Fibroblast of lung (primary cell): ENCODE results near the gene AKIP1. TPM values are rescaled to one million over a fixed set of nuclear protein-coding genes. Genes with fewer than 3 reads are reported as not detected.

Experiments used
- DNase-seq, 2 donors: peaks; one replicate each; pipeline versions ENCODE4 v3.0.0 to v3.0.0-alpha.2; 2010; ENCODE audit warnings: low read depth in 2 of 2
- H2AFZ ChIP-seq: 2 replicates; pipeline ENCODE4 v1.5.1; 2012; ENCODE audit warnings: low read length, control low read depth, inconsistent platforms
- H3K27ac ChIP-seq: 2 replicates; pipeline ENCODE4 v1.5.1; 2011; ENCODE audit warnings: low read length, control low read depth; ENCODE audit not compliant: insufficient read depth
- H3K27me3 ChIP-seq: 2 replicates; pipeline ENCODE4 v1.5.1; 2011; ENCODE audit warnings: mild to moderate bottlenecking, low read length; ENCODE audit not compliant: control insufficient read depth, insufficient read depth
- H3K36me3 ChIP-seq: 2 replicates; pipeline ENCODE4 v1.5.1; 2011; ENCODE audit warnings: low read length; ENCODE audit not compliant: control insufficient read depth, insufficient read depth
- H3K4me1 ChIP-seq: 2 replicates; pipeline ENCODE4 v1.5.1; 2011; ENCODE audit warnings: low read length; ENCODE audit not compliant: control insufficient read depth, insufficient read depth; ENCODE audit errors: extremely low read depth
- H3K4me2 ChIP-seq: 2 replicates; pipeline ENCODE4 v1.5.1; 2011; ENCODE audit warnings: low read length, control low read depth; ENCODE audit not compliant: insufficient read depth; ENCODE audit errors: extremely low read depth
- H3K4me3 ChIP-seq, 4 experiments: fragments of 200-600 bp in 1 of 4; sonication (generic) in 1 of 4; replicated peaks in 1 of 4; 2 replicates each; pipeline ENCODE4 v1.5.1; 2011 to 2016; ENCODE audit warnings: low read length in 4 of 4, low read depth in 3 of 4, mild to moderate bottlenecking in 3 of 4, control low read depth in 2 of 4, inconsistent platforms in 1 of 4, mixed read lengths in 1 of 4; ENCODE audit not compliant: insufficient read depth in 1 of 4; ENCODE audit errors: control extremely low read depth in 1 of 4
- H3K79me2 ChIP-seq: 2 replicates; pipeline ENCODE4 v1.5.1; 2012; ENCODE audit warnings: mild to moderate bottlenecking, low read length, inconsistent platforms; ENCODE audit not compliant: control insufficient read depth, insufficient read depth
- H3K9ac ChIP-seq: 2 replicates; pipeline ENCODE4 v1.5.1; 2011; ENCODE audit warnings: mild to moderate bottlenecking, low read length, control low read depth; ENCODE audit not compliant: insufficient read depth
- H3K9me3 ChIP-seq: 2 replicates; pipeline ENCODE4 v1.5.1; 2012; ENCODE audit warnings: low read depth, low read length; ENCODE audit not compliant: control insufficient read depth, insufficient read depth
- H4K20me1 ChIP-seq: 2 replicates; pipeline ENCODE4 v1.5.1; 2011; ENCODE audit warnings: low read length; ENCODE audit not compliant: control insufficient read depth, insufficient read depth; ENCODE audit errors: extremely low read depth
- EZH2 ChIP-seq: IDR thresholded peaks from 2 replicates; pipeline ENCODE4 v1.5.1; 2012; ENCODE audit warnings: low read length, control low read depth, mild to moderate bottlenecking; ENCODE audit errors: missing control alignments
- polyA plus RNA-seq, 2 donors: library from polyadenylated mRNA; depleted of rRNA in 1 of 2; stranded (reverse) in 1 of 2; unstranded in 1 of 2; fragments of >200 nt; gene quantifications; 2 replicates each; pipeline ENCODE4 v1.2.1, GENCODE V29; 2011 to 2012; ENCODE audit warnings: missing spikeins in 1 of 2
- total RNA-seq: library from RNA; depleted of rRNA; stranded (reverse); fragments of >200 nt; gene quantifications from 2 replicates; pipeline ENCODE4 v1.2.1, GENCODE V29; 2014
- TF ChIP-seq, protein P1 (sequence below), 2 donors: IDR thresholded peaks in 1 of 2; conservative IDR thresholded peaks in 1 of 2; 1 replicate in 1 of 2; 2 replicates in 1 of 2; pipeline ENCODE4 v1.5.1; 2011 to 2012; ENCODE audit warnings: low read length in 2 of 2, control low read depth in 1 of 2, inconsistent platforms in 1 of 2, low read depth in 1 of 2, mild to moderate bottlenecking in 1 of 2

The AKIP1 gene
- total and polyA plus RNA-seq, 2 donors (not counting 1 experiment from before 2014, with no cell fraction given), result 50.8 to 63.7 TPM

DNA sequence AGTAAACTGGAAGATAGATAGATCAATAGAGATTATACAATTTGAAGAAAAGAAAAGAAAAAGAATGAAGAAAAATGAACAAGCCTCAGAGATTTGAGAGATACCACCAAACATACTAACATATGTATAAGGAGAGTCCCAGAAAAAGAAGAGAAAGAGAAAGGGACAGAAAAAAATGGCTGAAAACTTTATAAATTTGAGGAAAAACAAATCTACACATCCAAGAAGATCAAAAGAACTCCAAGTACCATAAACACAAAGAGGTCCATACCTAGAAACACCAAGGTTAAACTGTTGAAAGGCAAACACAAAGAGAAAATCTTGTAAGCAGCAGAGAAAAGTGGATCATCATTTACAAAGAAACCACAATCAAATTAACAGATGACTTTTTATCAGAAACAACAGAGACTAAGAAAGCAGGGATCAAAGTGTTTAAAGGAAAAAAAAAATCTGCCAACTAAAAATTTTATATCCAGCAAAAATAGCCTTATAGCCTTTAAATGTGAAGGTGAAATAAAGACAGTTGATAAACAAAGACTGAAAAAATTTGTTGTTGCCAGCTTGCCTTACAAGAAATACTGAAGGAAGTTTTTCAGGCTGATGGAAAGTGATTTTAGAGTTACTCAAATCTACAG, 11.8 kb upstream of the AKIP1 start:
- TF ChIP-seq, protein P1, sequence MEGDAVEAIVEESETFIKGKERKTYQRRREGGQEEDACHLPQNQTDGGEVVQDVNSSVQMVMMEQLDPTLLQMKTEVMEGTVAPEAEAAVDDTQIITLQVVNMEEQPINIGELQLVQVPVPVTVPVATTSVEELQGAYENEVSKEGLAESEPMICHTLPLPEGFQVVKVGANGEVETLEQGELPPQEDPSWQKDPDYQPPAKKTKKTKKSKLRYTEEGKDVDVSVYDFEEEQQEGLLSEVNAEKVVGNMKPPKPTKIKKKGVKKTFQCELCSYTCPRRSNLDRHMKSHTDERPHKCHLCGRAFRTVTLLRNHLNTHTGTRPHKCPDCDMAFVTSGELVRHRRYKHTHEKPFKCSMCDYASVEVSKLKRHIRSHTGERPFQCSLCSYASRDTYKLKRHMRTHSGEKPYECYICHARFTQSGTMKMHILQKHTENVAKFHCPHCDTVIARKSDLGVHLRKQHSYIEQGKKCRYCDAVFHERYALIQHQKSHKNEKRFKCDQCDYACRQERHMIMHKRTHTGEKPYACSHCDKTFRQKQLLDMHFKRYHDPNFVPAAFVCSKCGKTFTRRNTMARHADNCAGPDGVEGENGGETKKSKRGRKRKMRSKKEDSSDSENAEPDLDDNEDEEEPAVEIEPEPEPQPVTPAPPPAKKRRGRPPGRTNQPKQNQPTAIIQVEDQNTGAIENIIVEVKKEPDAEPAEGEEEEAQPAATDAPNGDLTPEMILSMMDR (conservative IDR thresholded peaks at IDR 0.05 in 1 of 2, IDR thresholded peaks at IDR 0.05 in 1 of 2; ENCODE audit: low read depth in 1 of 2, low read length in 2 of 2), result no peak
- no peak for TF ChIP-seq EZH2
- Histone ChIP-seq H4K20me1 (no peaks in the 10 kb centered on the region), H3K9me3 (no peaks in the 10 kb centered on the region), H2AFZ (no peak overlapping the region), H3K36me3 (no peaks in the 10 kb centered on the region), H3K79me2 (no peaks in the 10 kb centered on the region), H3K4me1 (no peaks in the 10 kb centered on the region), H3K27ac (no peak overlapping the region), H3K4me3 (no peak overlapping the region), H3K4me2 (no peak overlapping the region), H3K27me3 (no peaks in the 10 kb centered on the region), H3K9ac (no peak overlapping the region)
- DNase-seq, result no peak

DNA sequence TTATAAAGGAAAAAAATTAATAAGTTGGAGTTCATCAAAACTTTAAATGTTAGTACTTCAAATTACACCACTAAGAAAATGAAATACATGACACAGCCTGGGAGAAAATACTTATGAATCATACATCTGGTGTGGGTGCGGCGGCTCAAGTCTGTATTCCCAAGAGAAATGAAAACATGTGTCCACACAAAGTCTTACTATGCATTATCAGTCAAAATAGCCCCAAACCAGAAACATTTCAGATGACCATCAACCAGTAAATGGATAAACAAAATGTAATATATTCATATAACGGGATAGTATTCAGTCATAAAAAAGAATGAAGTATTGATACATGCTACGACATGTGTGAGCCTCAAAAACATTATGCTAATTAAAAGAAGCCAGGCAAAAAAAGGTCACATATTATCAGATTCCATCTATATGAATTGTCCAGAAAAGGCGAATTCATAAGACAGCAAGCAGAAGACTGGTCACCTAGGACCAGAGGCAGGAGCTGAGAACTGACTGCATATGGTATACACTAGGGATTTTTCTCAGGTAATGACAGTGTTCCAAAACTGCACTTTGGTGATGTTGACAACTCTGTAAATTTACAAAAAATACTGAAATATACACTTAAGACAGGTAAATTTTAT, 5.3 kb upstream of the AKIP1 start:
- Histone ChIP-seq H3K9ac (no peak overlapping the region), H3K27ac (no peak overlapping the region), H3K79me2 (no peaks in the 10 kb centered on the region), H3K27me3 (no peaks in the 10 kb centered on the region), H3K9me3 (no peaks in the 10 kb centered on the region), H4K20me1 (no peaks in the 10 kb centered on the region), H2AFZ (no peak overlapping the region), H3K4me3 (no peak overlapping the region), H3K4me1 (peaks cover 11% of the 10 kb centered on the region), H3K36me3 (no peaks in the 10 kb centered on the region), H3K4me2 (peak overlapping the region; percentile 33)
- peak; percentile 86 to 88 for DNase-seq
- TF ChIP-seq, protein P1 (conservative IDR thresholded peaks at IDR 0.05 in 1 of 2, IDR thresholded peaks at IDR 0.05 in 1 of 2; ENCODE audit: low read depth in 1 of 2, low read length in 2 of 2), result no peak
- TF ChIP-seq EZH2, result no peak

DNA sequence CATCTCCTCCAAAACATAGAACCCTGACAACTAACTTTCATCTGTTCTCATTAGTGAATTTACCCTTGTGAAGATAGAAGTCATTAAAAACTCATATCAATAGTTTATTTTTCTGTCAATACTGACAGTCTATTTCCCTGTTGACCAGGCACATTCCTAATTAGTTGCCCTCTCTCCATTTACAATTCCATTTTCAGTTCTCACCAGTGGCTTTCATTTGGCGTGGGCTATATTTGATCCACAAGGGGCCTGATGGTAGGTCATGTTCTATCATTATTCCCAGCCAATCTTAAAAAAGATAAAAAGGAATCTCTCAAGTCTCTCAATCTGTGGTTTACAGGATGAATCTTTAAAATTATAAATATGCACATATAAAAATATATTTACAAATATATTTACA, 3.9 kb upstream of the AKIP1 start:
- H3K27ac ChIP-seq, result no peak overlapping the region
- no peaks in the 10 kb centered on the region for H3K36me3 ChIP-seq
- DNase-seq, result no peak
- H3K9ac ChIP-seq, result no peak overlapping the region
- H3K4me1 ChIP-seq, result peaks cover 11% of the 10 kb centered on the region
- no peaks in the 10 kb centered on the region for H4K20me1 ChIP-seq
- H3K79me2 ChIP-seq, result peaks cover 5% of the 10 kb centered on the region
- peak overlapping the region; percentile 58 for H3K4me2 ChIP-seq
- H2AFZ ChIP-seq, result no peak overlapping the region
- H3K9me3 ChIP-seq, result no peaks in the 10 kb centered on the region
- TF ChIP-seq, protein P1 (conservative IDR thresholded peaks at IDR 0.05 in 1 of 2, IDR thresholded peaks at IDR 0.05 in 1 of 2; ENCODE audit: low read depth in 1 of 2, low read length in 2 of 2), result no peak
- no peak for TF ChIP-seq EZH2
- no peak overlapping the region for H3K4me3 ChIP-seq
- no peaks in the 10 kb centered on the region for H3K27me3 ChIP-seq
